Measurements from ENCODE around the gene DIPK1A. TPM values are rescaled to one million over a fixed set of nuclear protein-coding genes. Genes with fewer than 3 reads are reported as not detected.
A peak's percentile ranks its signal among the peaks of the same experiment; 100 is the strongest.

DIPK1A gene
- total RNA-seq, 1 donor from 2014 or later, result 8.4 TPM

GRCh38 chr1:92858564-92859399 lies 102.5 kb downstream of the DIPK1A start:
- H3K36me3 Mint-ChIP-seq (ENCODE audit: low read depth, unreplicated experiment), result no peaks in the 10 kb centered on the region
- H3K4me3 Mint-ChIP-seq (ENCODE audit: unreplicated experiment), result no peak overlapping the region
- TF ChIP-seq CTCF (IDR thresholded peaks at IDR 0.05; ENCODE audit: insufficient read depth, low read depth, low read length), result peak; percentile 100
- no peak for TF ChIP-seq EZH2 (IDR thresholded peaks at IDR 0.05; ENCODE audit: insufficient read depth, low read length)
- no peaks in the 10 kb centered on the region for H4K20me1 ChIP-seq (ENCODE audit: insufficient read depth, low read length)
- no peaks in the 10 kb centered on the region for H3K27me3 ChIP-seq (ENCODE audit: insufficient read depth, low read length)
- no peak overlapping the region for H3K4me3 ChIP-seq (ENCODE audit: insufficient read depth, low read depth, low read length)
- H3K27ac ChIP-seq (ENCODE audit: low read depth, low read length), result no peak overlapping the region
- H3K4me1 Mint-ChIP-seq (ENCODE audit: low read depth, unreplicated experiment), result peaks cover 5% of the 10 kb centered on the region
- H3K27me3 Mint-ChIP-seq (ENCODE audit: low read depth, unreplicated experiment), result no peaks in the 10 kb centered on the region
- FAIRE-seq (peak; percentile 98), DNase-seq (ENCODE audit: low read depth) (peak; percentile 52)
- no peak overlapping the region for H2AFZ ChIP-seq (ENCODE audit: low read depth, low read length)
- no peak overlapping the region for H3K9ac ChIP-seq (ENCODE audit: low read length)
- H3K79me2 ChIP-seq (ENCODE audit: insufficient read depth, low read length), result no peaks in the 10 kb centered on the region
- H3K9me3 ChIP-seq (ENCODE audit: insufficient read depth, low read depth, low read length), result no peaks in the 10 kb centered on the region
- H3K36me3 ChIP-seq (ENCODE audit: insufficient read depth, low read length), result no peaks in the 10 kb centered on the region
- no peak overlapping the region for H3K27ac Mint-ChIP-seq (ENCODE audit: unreplicated experiment)
- H3K4me1 ChIP-seq (ENCODE audit: insufficient read depth, low read length), result no peaks in the 10 kb centered on the region
- H3K9me3 Mint-ChIP-seq (ENCODE audit: unreplicated experiment), result no peaks in the 10 kb centered on the region
- H3K4me2 ChIP-seq (ENCODE audit: low read length), result peak overlapping the region; percentile 2

GRCh38 chr1:92857817-92858216 lies 103.4 kb downstream of the DIPK1A start:
- no peaks in the 10 kb centered on the region for H3K36me3 Mint-ChIP-seq (ENCODE audit: low read depth, unreplicated experiment)
- FAIRE-seq (no peak), DNase-seq (ENCODE audit: low read depth) (no peak)
- Histone ChIP-seq H3K4me1 (ENCODE audit: insufficient read depth, low read length) (no peaks in the 10 kb centered on the region), H3K27ac (ENCODE audit: low read depth, low read length) (no peak overlapping the region), H3K9ac (ENCODE audit: low read length) (no peak overlapping the region), H2AFZ (ENCODE audit: low read depth, low read length) (no peak overlapping the region), H3K27me3 (ENCODE audit: insufficient read depth, low read length) (no peaks in the 10 kb centered on the region), H3K36me3 (ENCODE audit: insufficient read depth, low read length) (no peaks in the 10 kb centered on the region), H3K79me2 (ENCODE audit: insufficient read depth, low read length) (no peaks in the 10 kb centered on the region), H3K4me2 (ENCODE audit: low read length) (no peak overlapping the region), H3K9me3 (ENCODE audit: insufficient read depth, low read depth, low read length) (no peaks in the 10 kb centered on the region), H4K20me1 (ENCODE audit: insufficient read depth, low read length) (no peaks in the 10 kb centered on the region), H3K4me3 (ENCODE audit: insufficient read depth, low read depth, low read length) (no peak overlapping the region)
- H3K9me3 Mint-ChIP-seq (ENCODE audit: unreplicated experiment), result no peaks in the 10 kb centered on the region
- peaks cover 5% of the 10 kb centered on the region for H3K4me1 Mint-ChIP-seq (ENCODE audit: low read depth, unreplicated experiment)
- TF ChIP-seq EZH2 (IDR thresholded peaks at IDR 0.05; ENCODE audit: insufficient read depth, low read length), result no peak
- TF ChIP-seq CTCF (IDR thresholded peaks at IDR 0.05; ENCODE audit: insufficient read depth, low read depth, low read length), result no peak
- H3K4me3 Mint-ChIP-seq (ENCODE audit: unreplicated experiment), result no peak overlapping the region
- H3K27ac Mint-ChIP-seq (ENCODE audit: unreplicated experiment), result no peak overlapping the region
- H3K27me3 Mint-ChIP-seq (ENCODE audit: low read depth, unreplicated experiment), result no peaks in the 10 kb centered on the region

GRCh38 chr1:92855236-92855635 lies 106.0 kb downstream of the DIPK1A start:
- H4K20me1 ChIP-seq (ENCODE audit: insufficient read depth, low read length), result no peaks in the 10 kb centered on the region
- TF ChIP-seq EZH2 (IDR thresholded peaks at IDR 0.05; ENCODE audit: insufficient read depth, low read length) (no peak), CTCF (IDR thresholded peaks at IDR 0.05; ENCODE audit: insufficient read depth, low read depth, low read length) (no peak)
- Mint-ChIP-seq H3K4me1 (ENCODE audit: low read depth, unreplicated experiment) (no peaks in the 10 kb centered on the region), H3K27ac (ENCODE audit: unreplicated experiment) (no peak overlapping the region), H3K36me3 (ENCODE audit: low read depth, unreplicated experiment) (no peaks in the 10 kb centered on the region), H3K27me3 (ENCODE audit: low read depth, unreplicated experiment) (no peaks in the 10 kb centered on the region), H3K9me3 (ENCODE audit: unreplicated experiment) (no peaks in the 10 kb centered on the region), H3K4me3 (ENCODE audit: unreplicated experiment) (no peak overlapping the region)
- H3K9me3 ChIP-seq (ENCODE audit: insufficient read depth, low read depth, low read length), result no peaks in the 10 kb centered on the region
- no peak overlapping the region for H3K27ac ChIP-seq (ENCODE audit: low read depth, low read length)
- DNase-seq (ENCODE audit: low read depth), result no peak
- no peak overlapping the region for H2AFZ ChIP-seq (ENCODE audit: low read depth, low read length)
- no peaks in the 10 kb centered on the region for H3K27me3 ChIP-seq (ENCODE audit: insufficient read depth, low read length)
- no peak for FAIRE-seq
- no peak overlapping the region for H3K4me3 ChIP-seq (ENCODE audit: insufficient read depth, low read depth, low read length)
- H3K9ac ChIP-seq (ENCODE audit: low read length), result no peak overlapping the region
- H3K4me2 ChIP-seq (ENCODE audit: low read length), result no peak overlapping the region
- H3K4me1 ChIP-seq (ENCODE audit: insufficient read depth, low read length), result no peaks in the 10 kb centered on the region
- no peaks in the 10 kb centered on the region for H3K79me2 ChIP-seq (ENCODE audit: insufficient read depth, low read length)
- H3K36me3 ChIP-seq (ENCODE audit: insufficient read depth, low read length), result no peaks in the 10 kb centered on the region
